Measurements from ENCODE around the gene PSMC4. TPM values are rescaled to one million over a fixed set of nuclear protein-coding genes. Genes with fewer than 3 reads are reported as not detected.

PSMC4 gene
- 172 and 173 TPM in 2 replicates for polyA plus RNA-seq (2012; rRNA removed)
- 101 and 131 TPM in 2 replicates for polyA plus RNA-seq (2012; cell fraction: cytosol; rRNA removed)
- 150 and 180 TPM in 2 replicates for polyA plus RNA-seq (2012; cell fraction: nucleus; rRNA removed)

DNA sequence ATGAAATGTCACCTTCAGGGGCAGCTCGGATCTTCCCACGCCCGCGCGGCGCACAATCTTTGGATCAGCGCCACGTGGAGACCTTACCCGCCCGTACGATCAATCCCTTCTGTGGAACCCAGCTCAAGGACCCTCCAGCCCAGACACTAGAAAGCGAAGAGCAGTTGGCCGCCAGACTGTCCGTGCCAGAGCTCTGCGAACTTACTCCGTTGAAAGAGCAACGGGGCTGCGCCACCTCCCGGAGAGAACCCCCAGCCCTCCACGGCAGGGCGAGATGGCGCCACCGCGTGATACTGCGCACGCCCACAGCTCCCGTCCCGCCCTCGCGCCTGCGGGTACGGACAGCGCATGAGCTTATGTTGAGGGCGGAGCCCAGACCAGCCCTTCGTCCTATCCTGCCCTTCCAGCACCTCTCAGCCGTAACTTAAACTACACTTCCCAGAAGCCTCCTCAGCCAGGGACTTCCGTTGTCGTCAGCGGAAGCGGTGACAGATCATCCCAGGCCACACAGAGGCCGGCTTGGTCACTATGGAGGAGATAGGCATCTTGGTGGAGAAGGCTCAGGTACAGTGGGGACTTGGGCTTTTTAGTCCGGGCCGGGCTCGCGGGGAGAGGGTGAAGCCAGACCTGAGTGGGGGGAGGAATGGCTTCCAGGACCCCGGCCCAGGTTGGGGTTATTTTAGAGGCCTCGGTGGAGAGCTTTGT, at the start of gene PSMC4:
Gene PSMC4 (plus strand): TSS at position 491 of the 705 bp plus-strand sequence. CDS start 38 bp downstream, at position 529.
- Histone ChIP-seq H3K4me3 (ENCODE audit: low read depth in 2 of 2, low read length in 1 of 2) (peak within 1 kb of the TSS; percentile 71 to 98), H3K4me2 (peak within 1 kb of the TSS; percentile 95), H3K36me3 (replicated peaks in 1 of 2; ENCODE audit: control insufficient read depth in 1 of 2, insufficient read depth in 2 of 2, low read length in 1 of 2) (peaks cover 27 to 30% of the 10 kb centered on the region in 2 experiments), H3F3A (replicated peaks; ENCODE audit: insufficient read depth) (peaks cover 3% of the 10 kb centered on the region), H3K9ac (peak within 1 kb of the TSS; percentile 93), H2AFZ (ENCODE audit: low read depth) (peak within 1 kb of the TSS; percentile 91), H4K20me1 (ENCODE audit: insufficient read depth) (no peaks in the 10 kb centered on the region), H3K27ac (ENCODE audit: low read depth in 2 of 2, low read length in 1 of 2) (peak within 1 kb of the TSS; percentile 70 to 82), H3K79me2 (ENCODE audit: insufficient read depth) (peaks cover 36% of the 10 kb centered on the region), H3K27me3 (ENCODE audit: insufficient read depth) (no peaks in the 10 kb centered on the region), H3K4me1 (ENCODE audit: control insufficient read depth in 1 of 2, insufficient read depth in 2 of 2, low read depth in 1 of 2, low read length in 1 of 2) (peaks cover 11 to 12% of the 10 kb centered on the region in 2 experiments; a peak in 2 of 4 replicates), H3K9me2 (no peaks in the 10 kb centered on the region), H3K9me3 (no peaks in the 10 kb centered on the region)
- POLR2A ChIA-PET, result interaction anchor here (0.9 to 1.6 kb wide), 8 partner anchors 8 to 137 kb away, joined by 3 to 6 read pairs (median 4); partner anchors contain the start of genes DYRK1B, FBL, ZNF780A and ZNF780B
- WGBS (ENCODE audit: low lambda C conversion rate), result 0% methylated on average over 16 of the region's 47 CpGs
- CTCF ChIA-PET, result interaction anchor here (0.6 to 3.0 kb wide), 23 partner anchors 9 to 451 kb away, joined by 3 to 19 read pairs (median 3); partner anchors contain the start of genes DYRK1B and ZNF780B
- DNase-seq, result peak; percentile 96
- TF ChIP-seq, protein P1, sequence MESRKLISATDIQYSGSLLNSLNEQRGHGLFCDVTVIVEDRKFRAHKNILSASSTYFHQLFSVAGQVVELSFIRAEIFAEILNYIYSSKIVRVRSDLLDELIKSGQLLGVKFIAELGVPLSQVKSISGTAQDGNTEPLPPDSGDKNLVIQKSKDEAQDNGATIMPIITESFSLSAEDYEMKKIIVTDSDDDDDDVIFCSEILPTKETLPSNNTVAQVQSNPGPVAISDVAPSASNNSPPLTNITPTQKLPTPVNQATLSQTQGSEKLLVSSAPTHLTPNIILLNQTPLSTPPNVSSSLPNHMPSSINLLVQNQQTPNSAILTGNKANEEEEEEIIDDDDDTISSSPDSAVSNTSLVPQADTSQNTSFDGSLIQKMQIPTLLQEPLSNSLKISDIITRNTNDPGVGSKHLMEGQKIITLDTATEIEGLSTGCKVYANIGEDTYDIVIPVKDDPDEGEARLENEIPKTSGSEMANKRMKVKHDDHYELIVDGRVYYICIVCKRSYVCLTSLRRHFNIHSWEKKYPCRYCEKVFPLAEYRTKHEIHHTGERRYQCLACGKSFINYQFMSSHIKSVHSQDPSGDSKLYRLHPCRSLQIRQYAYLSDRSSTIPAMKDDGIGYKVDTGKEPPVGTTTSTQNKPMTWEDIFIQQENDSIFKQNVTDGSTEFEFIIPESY (IDR thresholded peaks at IDR 0.05; ENCODE audit: borderline replicate concordance, low read depth), result no peak
- no peak for TF ChIP-seq MEF2A (IDR thresholded peaks at IDR 0.05; ENCODE audit: borderline replicate concordance, low read depth)
- no peak for TF ChIP-seq RFX5 (IDR thresholded peaks at IDR 0.05; ENCODE audit: low read length)
- peak; percentile 80; the same call in 1 of the 2 replicates for TF ChIP-seq YY1 (IDR thresholded peaks at IDR 0.05; ENCODE audit: low read depth)
- TF ChIP-seq FOXJ3 (CRISPR knock-in tag; IDR thresholded peaks at IDR 0.05), result no peak
- TF ChIP-seq, protein P2, sequence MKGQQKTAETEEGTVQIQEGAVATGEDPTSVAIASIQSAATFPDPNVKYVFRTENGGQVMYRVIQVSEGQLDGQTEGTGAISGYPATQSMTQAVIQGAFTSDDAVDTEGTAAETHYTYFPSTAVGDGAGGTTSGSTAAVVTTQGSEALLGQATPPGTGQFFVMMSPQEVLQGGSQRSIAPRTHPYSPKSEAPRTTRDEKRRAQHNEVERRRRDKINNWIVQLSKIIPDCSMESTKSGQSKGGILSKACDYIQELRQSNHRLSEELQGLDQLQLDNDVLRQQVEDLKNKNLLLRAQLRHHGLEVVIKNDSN (IDR thresholded peaks at IDR 0.05; ENCODE audit: borderline replicate concordance, low read depth), result peak; percentile 34; the same call in 1 of the 2 replicates
- no peak for TF ChIP-seq TCF12 (IDR thresholded peaks at IDR 0.05)
- no peak; the same call in 1 of the 2 replicates for TF ChIP-seq RCOR1 (IDR thresholded peaks at IDR 0.05; ENCODE audit: low read length)
- TF ChIP-seq, protein P3, sequence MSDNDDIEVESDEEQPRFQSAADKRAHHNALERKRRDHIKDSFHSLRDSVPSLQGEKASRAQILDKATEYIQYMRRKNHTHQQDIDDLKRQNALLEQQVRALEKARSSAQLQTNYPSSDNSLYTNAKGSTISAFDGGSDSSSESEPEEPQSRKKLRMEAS (IDR thresholded peaks at IDR 0.05; ENCODE audit: low read depth), result peak; percentile 90
- TF ChIP-seq SIN3A (IDR thresholded peaks at IDR 0.05; ENCODE audit: borderline replicate concordance, low read depth, low read length), result peak; percentile 59; the same call in 1 of the 2 replicates
- TF ChIP-seq NFIC (IDR thresholded peaks at IDR 0.05; ENCODE audit: borderline replicate concordance), result peak; percentile 28; the same call in 1 of the 2 replicates
- peak; percentile 67 for TF ChIP-seq TAF1 (IDR thresholded peaks at IDR 0.05; ENCODE audit: borderline replicate concordance, low read depth, low read length)
- TF ChIP-seq FOXM1 (IDR thresholded peaks at IDR 0.05; ENCODE audit: low read depth), result no peak
- TF ChIP-seq ELF1 (IDR thresholded peaks at IDR 0.05), result peak; percentile 85
- peak; percentile 97 for TF ChIP-seq GABPA (IDR thresholded peaks at IDR 0.05; ENCODE audit: low read depth)
- peak; percentile 90 for TF ChIP-seq GATA2 (CRISPR knock-in tag; IDR thresholded peaks at IDR 0.05)
- TF ChIP-seq EZH2phosphoT487 (IDR thresholded peaks at IDR 0.05; ENCODE audit: borderline replicate concordance, low read depth), result no peak
- peak; percentile 73 for TF ChIP-seq RAD21 (IDR thresholded peaks at IDR 0.05; ENCODE audit: low read length)
- TF ChIP-seq, protein P4, sequence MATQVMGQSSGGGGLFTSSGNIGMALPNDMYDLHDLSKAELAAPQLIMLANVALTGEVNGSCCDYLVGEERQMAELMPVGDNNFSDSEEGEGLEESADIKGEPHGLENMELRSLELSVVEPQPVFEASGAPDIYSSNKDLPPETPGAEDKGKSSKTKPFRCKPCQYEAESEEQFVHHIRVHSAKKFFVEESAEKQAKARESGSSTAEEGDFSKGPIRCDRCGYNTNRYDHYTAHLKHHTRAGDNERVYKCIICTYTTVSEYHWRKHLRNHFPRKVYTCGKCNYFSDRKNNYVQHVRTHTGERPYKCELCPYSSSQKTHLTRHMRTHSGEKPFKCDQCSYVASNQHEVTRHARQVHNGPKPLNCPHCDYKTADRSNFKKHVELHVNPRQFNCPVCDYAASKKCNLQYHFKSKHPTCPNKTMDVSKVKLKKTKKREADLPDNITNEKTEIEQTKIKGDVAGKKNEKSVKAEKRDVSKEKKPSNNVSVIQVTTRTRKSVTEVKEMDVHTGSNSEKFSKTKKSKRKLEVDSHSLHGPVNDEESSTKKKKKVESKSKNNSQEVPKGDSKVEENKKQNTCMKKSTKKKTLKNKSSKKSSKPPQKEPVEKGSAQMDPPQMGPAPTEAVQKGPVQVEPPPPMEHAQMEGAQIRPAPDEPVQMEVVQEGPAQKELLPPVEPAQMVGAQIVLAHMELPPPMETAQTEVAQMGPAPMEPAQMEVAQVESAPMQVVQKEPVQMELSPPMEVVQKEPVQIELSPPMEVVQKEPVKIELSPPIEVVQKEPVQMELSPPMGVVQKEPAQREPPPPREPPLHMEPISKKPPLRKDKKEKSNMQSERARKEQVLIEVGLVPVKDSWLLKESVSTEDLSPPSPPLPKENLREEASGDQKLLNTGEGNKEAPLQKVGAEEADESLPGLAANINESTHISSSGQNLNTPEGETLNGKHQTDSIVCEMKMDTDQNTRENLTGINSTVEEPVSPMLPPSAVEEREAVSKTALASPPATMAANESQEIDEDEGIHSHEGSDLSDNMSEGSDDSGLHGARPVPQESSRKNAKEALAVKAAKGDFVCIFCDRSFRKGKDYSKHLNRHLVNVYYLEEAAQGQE (IDR thresholded peaks at IDR 0.05; ENCODE audit: low read depth, low read length), result 0 out of 2 replicates have a peak, but pooled peaks have one; percentile 2
- TF ChIP-seq, protein P5, sequence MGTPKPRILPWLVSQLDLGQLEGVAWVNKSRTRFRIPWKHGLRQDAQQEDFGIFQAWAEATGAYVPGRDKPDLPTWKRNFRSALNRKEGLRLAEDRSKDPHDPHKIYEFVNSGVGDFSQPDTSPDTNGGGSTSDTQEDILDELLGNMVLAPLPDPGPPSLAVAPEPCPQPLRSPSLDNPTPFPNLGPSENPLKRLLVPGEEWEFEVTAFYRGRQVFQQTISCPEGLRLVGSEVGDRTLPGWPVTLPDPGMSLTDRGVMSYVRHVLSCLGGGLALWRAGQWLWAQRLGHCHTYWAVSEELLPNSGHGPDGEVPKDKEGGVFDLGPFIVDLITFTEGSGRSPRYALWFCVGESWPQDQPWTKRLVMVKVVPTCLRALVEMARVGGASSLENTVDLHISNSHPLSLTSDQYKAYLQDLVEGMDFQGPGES (IDR thresholded peaks at IDR 0.05; ENCODE audit: low read depth, low read length), result no peak
- TF ChIP-seq NRF1 (IDR thresholded peaks at IDR 0.05; ENCODE audit: low read depth, low read length), result peak; percentile 88
- TF ChIP-seq POLR2AphosphoS5 (IDR thresholded peaks at IDR 0.05; ENCODE audit: low read depth, low read length), result peak; percentile 92
- peak; percentile 84 for TF ChIP-seq SMC3 (IDR thresholded peaks at IDR 0.05; ENCODE audit: low read depth, low read length)
- TF ChIP-seq JUND (IDR thresholded peaks at IDR 0.05), result no peak
- peak; percentile 84 for TF ChIP-seq CHD2 (IDR thresholded peaks at IDR 0.05; ENCODE audit: low read length, partially characterized antibody)
- TF ChIP-seq MXI1 (IDR thresholded peaks at IDR 0.05; ENCODE audit: low read depth, low read length), result peak; percentile 86
